ENCODE data around the gene PLXNA2.

PLXNA2 gene

GRCh38 chr1:208182880-208183645 lies 61.1 kb downstream of the PLXNA2 start:
- no peak for DNase-seq (ENCODE audit: low read depth)

- no peak for DNase-seq (ENCODE audit: low read depth)
Observed at GRCh38 chr1:208181364-208181763, 62.8 kb downstream of the PLXNA2 start.

GRCh38 chr1:208180421-208180820 lies 63.8 kb downstream of the PLXNA2 start:
- no peak for DNase-seq (ENCODE audit: low read depth)

GRCh38 chr1:208179961-208180409 lies 64.2 kb downstream of the PLXNA2 start:
- DNase-seq (ENCODE audit: low read depth), result no peak

- DNase-seq (ENCODE audit: low read depth), result no peak
Observed at GRCh38 chr1:208179263-208179816, 64.8 kb downstream of the PLXNA2 start.

- no peak for DNase-seq (ENCODE audit: low read depth)
Observed at GRCh38 chr1:208178091-208178529, 66.1 kb downstream of the PLXNA2 start.

- DNase-seq (ENCODE audit: low read depth), result no peak
Observed at GRCh38 chr1:208177656-208178055, 66.5 kb downstream of the PLXNA2 start.

GRCh38 chr1:208176649-208177048 lies 67.5 kb downstream of the PLXNA2 start:
- DNase-seq (ENCODE audit: low read depth), result no peak

GRCh38 chr1:208175508-208175895 lies 68.7 kb downstream of the PLXNA2 start:
- DNase-seq (ENCODE audit: low read depth), result no peak

- no peak for DNase-seq (ENCODE audit: low read depth)
Observed at GRCh38 chr1:208174731-208175507, 69.3 kb downstream of the PLXNA2 start.

- no peak for DNase-seq (ENCODE audit: low read depth)
Observed at GRCh38 chr1:208174200-208174599, 70.0 kb downstream of the PLXNA2 start.

- DNase-seq (ENCODE audit: low read depth), result no peak
Observed at GRCh38 chr1:208173749-208174148, 70.4 kb downstream of the PLXNA2 start.

GRCh38 chr1:208172423-208173145 lies 71.6 kb downstream of the PLXNA2 start:
- no peak for DNase-seq (ENCODE audit: low read depth)

- no peak for DNase-seq (ENCODE audit: low read depth)
Observed at GRCh38 chr1:208171616-208172422, 72.4 kb downstream of the PLXNA2 start.

- DNase-seq (ENCODE audit: low read depth), result no peak
Observed at GRCh38 chr1:208170252-208170651, 73.9 kb downstream of the PLXNA2 start.

GRCh38 chr1:208169081-208169879 lies 74.9 kb downstream of the PLXNA2 start:
- no peak for DNase-seq (ENCODE audit: low read depth)

GRCh38 chr1:208167261-208167869 lies 76.8 kb downstream of the PLXNA2 start:
- no peak for DNase-seq (ENCODE audit: low read depth)

GRCh38 chr1:208166340-208167138 lies 77.6 kb downstream of the PLXNA2 start:
- DNase-seq (ENCODE audit: low read depth), result no peak

- peak; percentile 51 for DNase-seq (ENCODE audit: low read depth)
Observed at GRCh38 chr1:208165659-208166058, 78.5 kb downstream of the PLXNA2 start.

All from stromal cell of bone marrow (primary cell).